Sciatic nerve (tissue), 2 donors: ENCODE data around the gene TBC1D22A. TPM values are rescaled to one million over a fixed set of nuclear protein-coding genes. Genes with fewer than 3 reads are reported as not detected.
"Not testable (repeated sequence)": the region's sequence is repeated elsewhere in the genome, so short reads cannot be mapped to it uniquely, and the experiment has no call there.

Experiments used
- ATAC-seq: fragments of 200-7000 bp; cut with Tn5 transposase; one replicate; pipeline ENCODE4 v1.9.1; 2020; ENCODE audit warnings: mild to moderate bottlenecking, moderate library complexity
- DNase-seq: peaks from one replicate; pipeline ENCODE4 v3.0.0-alpha.2; 2020; ENCODE audit warnings: low spot score
- intact Hi-C: fragments of 100-400 bp; cut with DNase I; formaldehyde crosslinking; loops from one replicate; pipeline ENCODE4 v1.14.2; 2022
- total RNA-seq: library from RNA; stranded (reverse); fragmentation: NEBNext Ultra II Directional; extraction: Animal tissue kit (Norgen Biotek cat#: 25700); gene quantifications from one replicate; pipeline ENCODE4 v1.2.1, GENCODE V29; 2021
- donor health status: DM: no; HTN: no; CAD: no.
- donor health status: DM: no; HTN: no; CAD: no.

Gene TBC1D22A
- total RNA-seq, 1 donor from 2014 or later: 36.3 TPM

GRCh38 chr22:47156352-47157092 is 394.1 kb downstream of the TBC1D22A start:
- ATAC-seq (no peak), DNase-seq (no peak)
- intact Hi-C loops: no loop called here

- intact Hi-C loops: no loop called here
- DNase-seq: no peak
- no peak for ATAC-seq
These were observed 394.6 kb downstream of the TBC1D22A start for GRCh38 chr22:47157093-47157420.

GRCh38 chr22:47157486-47158270 is 395.2 kb downstream of the TBC1D22A start:
- ATAC-seq: no peak
- no peak for DNase-seq
- intact Hi-C loops: loop anchor here (2.0 kb wide), 1 partner anchor 41 kb away; no protein-coding TSS in a partner anchor

- no peak for ATAC-seq
- intact Hi-C loops: loop anchor here (2.0 kb wide), 1 partner anchor 42 kb away; no protein-coding TSS in a partner anchor
- DNase-seq: no peak
These were observed 396.0 kb downstream of the TBC1D22A start for GRCh38 chr22:47158457-47158856.

- DNase-seq (no peak), ATAC-seq (no peak)
- intact Hi-C loops: loop anchor here (2.0 kb wide), 1 partner anchor 43 kb away; no protein-coding TSS in a partner anchor
These were observed 397.1 kb downstream of the TBC1D22A start for GRCh38 chr22:47159592-47159991.

GRCh38 chr22:47160141-47160541 is 397.7 kb downstream of the TBC1D22A start:
- ATAC-seq: no peak

GRCh38 chr22:47160781-47161520 is 398.5 kb downstream of the TBC1D22A start:
- intact Hi-C loops: no loop called here
- peak; percentile 37 for DNase-seq
- no peak for ATAC-seq

More at GRCh38 chr22:47160141-47160541, 397.7 kb downstream of the TBC1D22A start:
- intact Hi-C loops: no loop called here
- no peak for DNase-seq

GRCh38 chr22:47161631-47162030 is 399.2 kb downstream of the TBC1D22A start:
- DNase-seq (peak; percentile 45), ATAC-seq (no peak)
- intact Hi-C loops: no loop called here

- intact Hi-C loops: no loop called here
- peak; percentile 55 for DNase-seq
- ATAC-seq: no peak
These were observed 400.4 kb downstream of the TBC1D22A start for GRCh38 chr22:47162865-47163264.

GRCh38 chr22:47163481-47163855 is 401.0 kb downstream of the TBC1D22A start:
- intact Hi-C loops: no loop called here
- peak; percentile 50 for DNase-seq
- ATAC-seq: no peak

GRCh38 chr22:47163856-47164513 is 401.5 kb downstream of the TBC1D22A start:
- no peak for ATAC-seq
- intact Hi-C loops: no loop called here
- peak; percentile 52 for DNase-seq

- no peak for ATAC-seq
These were observed 402.3 kb downstream of the TBC1D22A start for GRCh38 chr22:47164514-47165337.

GRCh38 chr22:47165338-47166032 is 403.0 kb downstream of the TBC1D22A start:
- intact Hi-C loops: no loop called here
- peak; percentile 53 for DNase-seq
- ATAC-seq: no peak

More at GRCh38 chr22:47164514-47165337, 402.3 kb downstream of the TBC1D22A start:
- intact Hi-C loops: no loop called here
- DNase-seq: peak; percentile 38

- intact Hi-C loops: no loop called here
- DNase-seq (peak; percentile 14), ATAC-seq (no peak)
These were observed 403.6 kb downstream of the TBC1D22A start for GRCh38 chr22:47166033-47166404.

- DNase-seq (peak; percentile 31), ATAC-seq (no peak)
- intact Hi-C loops: no loop called here
These were observed 404.1 kb downstream of the TBC1D22A start for GRCh38 chr22:47166446-47167016.

GRCh38 chr22:47167056-47167455 is 404.6 kb downstream of the TBC1D22A start:
- ATAC-seq: no peak
- DNase-seq: peak; percentile 19
- intact Hi-C loops: no loop called here

GRCh38 chr22:47167921-47168320 is 405.5 kb downstream of the TBC1D22A start:
- intact Hi-C loops, ATAC-seq: not testable (repeated sequence)
- DNase-seq: peak; percentile 25
